GM12878 (cell line): ENCODE measurements around the gene ACTL10. TPM values are rescaled to one million over a fixed set of nuclear protein-coding genes. Genes with fewer than 3 reads are reported as not detected.
A peak's percentile ranks its signal among the peaks of the same experiment; 100 is the strongest.

Source experiments
- ATAC-seq: fragments of 200-7000 bp; cut with Tn5 transposase; 3 replicates; pipeline ENCODE4 v1.9.1; 2020; ENCODE audit warnings: mild to moderate bottlenecking, moderate library complexity
- BruUV-seq: library from RNA; stranded (reverse); fragments of 400-500 nt; replicated peaks from 2 replicates; lab custom pipeline; 2021; lab: Mats Ljungman, UMichigan
- CTCF ChIA-PET: fragments of 300-600 bp; sonication (Branson Sonifier 250); formaldehyde crosslinking; extraction: SDS; loops from one replicate; lab custom pipeline; 2021; ENCODE audit warnings: inconsistent platforms; lab: Yijun Ruan, JAX
- POLR2A ChIA-PET: fragments of 350-600 bp; formaldehyde crosslinking; extraction: SDS; loops from one replicate; lab custom pipeline; 2021; ENCODE audit warnings: inconsistent platforms; lab: Charles Lee
- RAD21 ChIA-PET: fragments of 300-600 bp; sonication (Branson Sonifier 250); formaldehyde crosslinking; loops from one replicate; lab custom pipeline; 2023; ENCODE audit warnings: antibody characterized with exemption; ENCODE audit not compliant: unreplicated experiment; lab: Charles Lee
- SMC1A ChIA-PET: fragments of 300-600 bp; sonication (Branson Sonifier 250); formaldehyde crosslinking; loops from one replicate; lab custom pipeline; 2023; ENCODE audit not compliant: unreplicated experiment, uncharacterized antibody; lab: Charles Lee
- DNase-seq: peaks from one replicate; pipeline ENCODE4 v3.0.0-alpha.2; 2011; ENCODE audit warnings: low read depth, low spot score
- FAIRE-seq: peaks from 3 replicates; lab custom pipeline; 2011; peaks lifted over from hg19 to GRCh38; lab: Jason Lieb, UNC
- H2AFZ ChIP-seq: 2 replicates; pipeline ENCODE4 v1.6.0; 2011; ENCODE audit warnings: low read depth, low read length, control low read depth; ENCODE audit not compliant: control insufficient read depth
- H3K27ac ChIP-seq: 2 replicates; pipeline ENCODE4 v1.5.1; 2011; ENCODE audit warnings: control low read depth; ENCODE audit not compliant: control insufficient read depth, insufficient read depth
- H3K27me3 ChIP-seq, 2 experiments: replicated peaks in 1 of 2; 2 replicates each; pipeline versions ENCODE4 v1.6.0 to v1.6.1; 2011; ENCODE audit warnings: low read length in 1 of 2; ENCODE audit not compliant: control insufficient read depth in 2 of 2, insufficient read depth in 2 of 2
- H3K36me3 ChIP-seq, 2 experiments: 2 replicates each; pipeline ENCODE4 v1.5.1; 2011; ENCODE audit warnings: low read length in 1 of 2; ENCODE audit not compliant: control insufficient read depth in 2 of 2, insufficient read depth in 2 of 2
- H3K4me1 ChIP-seq: 2 replicates; pipeline ENCODE4 v1.6.1; 2011; ENCODE audit warnings: mild to moderate bottlenecking, low read length, moderate library complexity, mixed read lengths; ENCODE audit not compliant: control insufficient read depth, insufficient read depth
- H3K4me2 ChIP-seq: 2 replicates; pipeline ENCODE4 v1.6.0; 2011; ENCODE audit warnings: control low read depth; ENCODE audit not compliant: control insufficient read depth, insufficient read depth
- H3K4me3 ChIP-seq: fragments of 200-600 bp; sonication (generic); 2 replicates; pipeline ENCODE4 v1.5.1; 2016
- H3K79me2 ChIP-seq: 2 replicates; pipeline ENCODE4 v1.6.0; 2011; ENCODE audit warnings: low read length; ENCODE audit not compliant: control insufficient read depth, insufficient read depth
- H3K9ac ChIP-seq: 2 replicates; pipeline ENCODE4 v1.8.0; 2011; ENCODE audit warnings: low read length, control low read depth, mixed read lengths; ENCODE audit not compliant: control insufficient read depth, insufficient read depth
- H3K9me3 ChIP-seq: replicated peaks from 3 replicates; pipeline ENCODE4 v1.5.1; 2011; ENCODE audit warnings: mild to moderate bottlenecking, low read length; ENCODE audit not compliant: control insufficient read depth, insufficient read depth
- H4K20me1 ChIP-seq: 2 replicates; pipeline ENCODE4 v1.6.0; 2011; ENCODE audit not compliant: control insufficient read depth, insufficient read depth
- IKZF1 ChIP-seq: fragments of 450-650 bp; conservative IDR thresholded peaks from 2 replicates; pipeline ENCODE4 v1.6.1; 2017; ENCODE audit warnings: antibody characterized with exemption, mild to moderate bottlenecking
- IRF3 ChIP-seq: fragments of 450-650 bp; IDR thresholded peaks from 2 replicates; pipeline ENCODE4 v1.6.1; 2014; ENCODE audit warnings: mild to moderate bottlenecking
- KLF5 ChIP-seq: fragments of 450-650 bp; IDR thresholded peaks from 2 replicates; pipeline ENCODE4 v1.6.1; 2014; ENCODE audit warnings: mild to moderate bottlenecking; ENCODE audit not compliant: partially characterized antibody
- NKRF ChIP-seq: fragments of 450-650 bp; conservative IDR thresholded peaks from 2 replicates; pipeline ENCODE4 v1.6.1; 2017; ENCODE audit warnings: mild to moderate bottlenecking, moderate library complexity
- POLR2AphosphoS5 ChIP-seq: IDR thresholded peaks from 2 replicates; pipeline ENCODE4 v1.6.1; 2011; ENCODE audit warnings: mild to moderate bottlenecking, low read length, inconsistent platforms
- STAT3 ChIP-seq: IDR thresholded peaks from 2 replicates; pipeline ENCODE4 v1.6.1; 2011; ENCODE audit warnings: low read depth, low read length, improper control_type of control experiment
- SUZ12 ChIP-seq: fragments of 200-600 bp; sonication (generic); IDR thresholded peaks from one replicate; pipeline ENCODE4 v1.6.1; 2018; ENCODE audit warnings: antibody characterized with exemption, mild to moderate bottlenecking; ENCODE audit not compliant: unreplicated experiment
- TAF1 ChIP-seq: IDR thresholded peaks from 2 replicates; pipeline ENCODE4 v1.6.1; 2011; ENCODE audit warnings: mild to moderate bottlenecking, low read depth, low read length, borderline replicate concordance
- ZZZ3 ChIP-seq: IDR thresholded peaks from 2 replicates; pipeline ENCODE4 v1.6.1; 2011; ENCODE audit warnings: low read depth; ENCODE audit not compliant: control insufficient read depth, insufficient read length
- WGBS: methylation state at CpG from one replicate; pipeline ENCODE4 v1.1.6; 2016; ENCODE audit warnings: low lambda C conversion rate; ENCODE audit not compliant: insufficient replicate concordance, insufficient coverage; ENCODE audit errors: missing lambda C conversion rate; 5-methylcytosine and 5-hydroxymethylcytosine counted together
- in situ Hi-C: fragments of 300-500 bp; cut with MboI; formaldehyde crosslinking; loops from 9 replicates; pipeline ENCODE4 v1.14.3; 2018; ENCODE audit warnings: mixed read lengths
- intact Hi-C: fragments of 100-400 bp; cut with micrococcal nuclease; formaldehyde crosslinking; loops from one replicate; pipeline ENCODE4 v1.14.2; 2022; ENCODE audit not compliant: unreplicated experiment
- polyA plus RNA-seq, 11 experiments: library from polyadenylated mRNA; depleted of rRNA in 4 of 11; unstranded in 6 of 11; stranded (reverse) in 5 of 11; fragments of >200 nt; fragmentation: Nextera tagmentation in 4 of 11; fragmentation: Illumina TruSeq in 1 of 11; extraction: Ambion mirVana in 4 of 11; extraction: Trizol in 1 of 11; gene quantifications; 1 replicate in 1 of 11; 2 replicates in 10 of 11; pipeline versions ENCODE4 v1.2.1 to v1.2.3, GENCODE V29; 2011 to 2016; ENCODE audit warnings: inconsistent platforms in 2 of 11, missing spikeins in 2 of 11, low read depth in 1 of 11
- total RNA-seq, 4 experiments: library from RNA; depleted of rRNA in 3 of 4; stranded (reverse); fragments of >200 nt in 3 of 4; fragmentation: Illumina TruSeq in 1 of 4; extraction: Trizol in 1 of 4; gene quantifications; 2 replicates each; pipeline versions ENCODE4 v1.2.1 to v1.2.3, GENCODE V29; 2013 to 2021
- TF ChIP-seq, protein P1 (sequence below): IDR thresholded peaks from 2 replicates; pipeline ENCODE4 v1.6.1; 2012; ENCODE audit warnings: low read depth, low read length, improper control_type of control experiment
- TF ChIP-seq, protein P2 (sequence below): fragments of 450-650 bp; IDR thresholded peaks from 2 replicates; pipeline ENCODE4 v1.6.1; 2017; ENCODE audit warnings: mild to moderate bottlenecking, low read depth, inconsistent platforms; ENCODE audit not compliant: poor library complexity, severe bottlenecking

ACTL10 gene
- total and polyA plus RNA-seq, 10 of the 15 experiments (the other 5 are each of a cell fraction or from before 2014, with no cell fraction given), result 0.12 to 5.0 (median 0.89) TPM

DNA sequence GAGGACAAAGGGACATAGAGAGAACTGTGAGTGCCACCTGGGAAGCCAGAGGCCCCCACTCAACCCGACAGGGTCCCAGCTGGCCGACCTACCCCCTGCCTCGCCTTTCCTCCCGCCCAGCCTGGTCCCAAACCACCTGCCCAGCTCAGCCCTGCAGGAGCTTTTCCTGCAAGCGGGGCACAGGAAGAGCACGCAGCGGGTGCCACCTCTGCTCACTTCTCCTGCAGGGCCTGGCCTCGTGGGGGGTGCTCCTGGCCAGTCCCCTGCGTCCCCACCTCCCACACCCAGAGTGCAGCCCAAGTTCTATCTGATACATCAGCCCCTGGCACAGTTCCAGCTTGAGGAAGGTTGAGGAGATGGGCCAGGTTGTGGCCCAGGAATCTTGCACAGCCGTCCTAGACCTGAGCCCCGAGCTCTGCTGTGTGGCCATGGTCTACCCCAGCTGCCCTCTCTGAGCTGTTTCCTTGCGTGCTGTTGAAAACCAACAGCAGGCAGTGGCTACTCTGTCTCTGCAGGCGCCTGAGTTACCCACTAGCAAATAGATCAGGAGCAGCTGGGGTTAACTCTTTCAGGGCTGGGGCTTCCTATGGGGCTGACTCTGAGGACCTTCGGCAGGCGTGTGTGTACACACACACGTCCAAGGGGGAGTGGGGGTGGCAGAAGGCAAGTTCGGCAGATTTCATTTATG is 5.8 kb downstream of the ACTL10 start (continued):
- no peak for TF ChIP-seq IRF3
- TF ChIP-seq ZZZ3, result no peak
- TF ChIP-seq, protein P1, sequence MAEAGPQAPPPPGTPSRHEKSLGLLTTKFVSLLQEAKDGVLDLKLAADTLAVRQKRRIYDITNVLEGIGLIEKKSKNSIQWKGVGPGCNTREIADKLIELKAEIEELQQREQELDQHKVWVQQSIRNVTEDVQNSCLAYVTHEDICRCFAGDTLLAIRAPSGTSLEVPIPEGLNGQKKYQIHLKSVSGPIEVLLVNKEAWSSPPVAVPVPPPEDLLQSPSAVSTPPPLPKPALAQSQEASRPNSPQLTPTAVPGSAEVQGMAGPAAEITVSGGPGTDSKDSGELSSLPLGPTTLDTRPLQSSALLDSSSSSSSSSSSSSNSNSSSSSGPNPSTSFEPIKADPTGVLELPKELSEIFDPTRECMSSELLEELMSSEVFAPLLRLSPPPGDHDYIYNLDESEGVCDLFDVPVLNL, result no peak

DNA sequence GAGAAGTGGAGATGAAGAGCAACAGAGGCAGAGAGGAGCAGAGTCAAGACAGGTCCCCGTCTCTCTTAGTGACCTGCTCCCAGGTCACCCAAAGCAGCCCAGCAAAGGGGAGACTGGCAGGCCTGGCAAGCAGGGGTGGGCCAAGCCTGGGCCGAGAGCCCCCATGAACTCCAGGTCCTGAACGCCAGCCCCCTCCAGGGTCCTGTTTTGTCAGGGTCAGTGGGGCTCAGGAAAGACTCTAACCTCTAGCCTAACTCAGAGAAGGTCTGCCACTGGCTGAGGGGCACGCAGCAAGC is 6.3 kb downstream of the ACTL10 start:
- Histone ChIP-seq H3K4me2 (peak overlapping the region; percentile 56; the same call in 1 of the 2 replicates), H2AFZ (no peak overlapping the region), H3K4me1 (peaks cover 17% of the 10 kb centered on the region), H3K9me3 (no peaks in the 10 kb centered on the region), H3K27ac (no peak overlapping the region), H3K27me3 (no peaks in the 10 kb centered on the region), H3K79me2 (peaks cover 2% of the 10 kb centered on the region), H3K9ac (peak overlapping the region; percentile 59; the same call in 1 of the 2 replicates), H3K4me3 (no peak overlapping the region)
- no peak for DNase-seq
- ChIA-PET POLR2A (interaction anchor here (1.0 kb wide), 1 partner anchor 12 kb away, joined by 3 read pairs; no protein-coding TSS in a partner anchor), RAD21 (no interaction called here)
- BruUV-seq, result no TSS peak
- no peak for ATAC-seq
- intact Hi-C loops, result no loop called here
- FAIRE-seq, result no peak
- TF ChIP-seq SUZ12 (no peak), STAT3 (no peak), NKRF (no peak), IKZF1 (no peak), POLR2AphosphoS5 (no peak), TAF1 (no peak), KLF5 (no peak)
- TF ChIP-seq, protein P2, sequence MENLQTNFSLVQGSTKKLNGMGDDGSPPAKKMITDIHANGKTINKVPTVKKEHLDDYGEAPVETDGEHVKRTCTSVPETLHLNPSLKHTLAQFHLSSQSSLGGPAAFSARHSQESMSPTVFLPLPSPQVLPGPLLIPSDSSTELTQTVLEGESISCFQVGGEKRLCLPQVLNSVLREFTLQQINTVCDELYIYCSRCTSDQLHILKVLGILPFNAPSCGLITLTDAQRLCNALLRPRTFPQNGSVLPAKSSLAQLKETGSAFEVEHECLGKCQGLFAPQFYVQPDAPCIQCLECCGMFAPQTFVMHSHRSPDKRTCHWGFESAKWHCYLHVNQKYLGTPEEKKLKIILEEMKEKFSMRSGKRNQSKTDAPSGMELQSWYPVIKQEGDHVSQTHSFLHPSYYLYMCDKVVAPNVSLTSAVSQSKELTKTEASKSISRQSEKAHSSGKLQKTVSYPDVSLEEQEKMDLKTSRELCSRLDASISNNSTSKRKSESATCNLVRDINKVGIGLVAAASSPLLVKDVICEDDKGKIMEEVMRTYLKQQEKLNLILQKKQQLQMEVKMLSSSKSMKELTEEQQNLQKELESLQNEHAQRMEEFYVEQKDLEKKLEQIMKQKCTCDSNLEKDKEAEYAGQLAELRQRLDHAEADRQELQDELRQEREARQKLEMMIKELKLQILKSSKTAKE, result no peak
- TF ChIP-seq, all 136 proteins: peak for 0
- peaks cover 0 to 1% of the 10 kb centered on the region in 2 experiments; a peak in 3 of 4 replicates for H3K36me3 ChIP-seq
- WGBS, result 71% methylated on average over 4 of the region's 4 CpGs
- in situ Hi-C loops, result no loop called here
- ChIA-PET SMC1A (no interaction called here), CTCF (no interaction called here)
- peaks cover 4% of the 10 kb centered on the region; the same call in 1 of the 2 replicates for H4K20me1 ChIP-seq
